ENCODE measurements around the gene PABPC1L. TPM values are rescaled to one million over a fixed set of nuclear protein-coding genes. Genes with fewer than 3 reads are reported as not detected.
A peak's percentile ranks its signal among the peaks of the same experiment; 100 is the strongest.

Gene PABPC1L
- total RNA-seq, 4 donors from 2014 or later = 2.2 to 13.5 (median 3.2) TPM

DNA sequence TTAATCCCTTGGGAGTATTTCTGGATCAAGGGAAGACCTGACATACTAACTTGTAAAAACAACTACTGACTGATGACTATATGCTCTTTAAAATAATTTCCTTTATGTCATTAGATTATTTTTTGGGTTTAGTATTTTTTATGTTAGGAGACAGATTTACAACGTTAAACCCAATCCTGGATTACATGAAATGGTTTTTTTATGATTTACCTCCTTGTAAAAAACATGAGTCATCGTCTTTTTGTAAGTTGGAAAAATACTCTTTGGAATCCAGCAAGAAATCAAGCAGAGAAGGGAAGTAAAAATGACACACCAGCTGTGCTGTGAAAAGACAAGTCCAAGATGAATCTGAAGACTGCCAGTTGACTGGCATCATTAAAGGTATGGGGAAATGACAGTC is 63.2 kb downstream of the PABPC1L start:
- H3K27ac ChIP-seq = no peak overlapping the region
- no peaks in the 10 kb centered on the region for H3K9me3 ChIP-seq
- H3K4me1 ChIP-seq = peaks cover 0 to 33% (median 0%) of the 10 kb centered on the region in 3 donors
- ATAC-seq = no peak
- no peaks in the 10 kb centered on the region for H3K27me3 ChIP-seq
- peaks cover 5 to 52% of the 10 kb centered on the region in 2 donors for H3K36me3 ChIP-seq
- H3K4me3 ChIP-seq = no peak overlapping the region
- TF ChIP-seq POLR2AphosphoS5 (IDR thresholded peaks at IDR 0.05) (no peak), POLR2A (IDR thresholded peaks at IDR 0.05) (no peak), EP300 (IDR thresholded peaks at IDR 0.05) (no peak)
- 63 to 71% methylated on average over 2 of the region's 2 CpGs for WGBS, 2 donors (ENCODE audit: low coverage in 1 of 2)

DNA sequence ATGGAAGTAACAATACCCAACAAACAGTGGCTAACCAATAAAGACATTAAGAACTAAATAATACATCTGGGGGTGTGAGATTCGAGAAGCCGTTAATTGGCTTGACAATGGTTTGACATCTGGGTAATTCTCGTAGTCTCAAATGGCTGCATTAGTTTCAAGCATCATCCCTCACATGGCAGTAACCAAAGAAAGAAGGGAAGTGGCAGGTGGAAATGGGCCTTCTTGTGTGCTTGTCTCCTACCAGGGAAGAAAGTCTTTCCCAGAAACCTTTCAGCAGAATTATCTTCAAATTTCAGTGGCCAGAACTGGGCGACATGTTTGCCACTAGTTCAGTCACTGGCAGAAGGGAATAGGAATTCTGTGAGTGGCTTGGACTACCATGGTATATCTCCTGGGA is 66.8 kb downstream of the PABPC1L start:
- no peak overlapping the region for H3K27ac ChIP-seq
- ATAC-seq = no peak
- no peaks in the 10 kb centered on the region for H3K27me3 ChIP-seq
- no peaks in the 10 kb centered on the region for H3K4me1 ChIP-seq
- WGBS, 2 donors (ENCODE audit: low coverage in 1 of 2) = 88 to 98% methylated on average over 4 of the region's 4 CpGs
- H3K9me3 ChIP-seq = no peaks in the 10 kb centered on the region
- H3K36me3 ChIP-seq = peaks cover 5 to 88% of the 10 kb centered on the region in 2 donors
- no peak for TF ChIP-seq POLR2AphosphoS5 (IDR thresholded peaks at IDR 0.05)
- no peak for TF ChIP-seq POLR2A (IDR thresholded peaks at IDR 0.05)
- TF ChIP-seq, protein P1, sequence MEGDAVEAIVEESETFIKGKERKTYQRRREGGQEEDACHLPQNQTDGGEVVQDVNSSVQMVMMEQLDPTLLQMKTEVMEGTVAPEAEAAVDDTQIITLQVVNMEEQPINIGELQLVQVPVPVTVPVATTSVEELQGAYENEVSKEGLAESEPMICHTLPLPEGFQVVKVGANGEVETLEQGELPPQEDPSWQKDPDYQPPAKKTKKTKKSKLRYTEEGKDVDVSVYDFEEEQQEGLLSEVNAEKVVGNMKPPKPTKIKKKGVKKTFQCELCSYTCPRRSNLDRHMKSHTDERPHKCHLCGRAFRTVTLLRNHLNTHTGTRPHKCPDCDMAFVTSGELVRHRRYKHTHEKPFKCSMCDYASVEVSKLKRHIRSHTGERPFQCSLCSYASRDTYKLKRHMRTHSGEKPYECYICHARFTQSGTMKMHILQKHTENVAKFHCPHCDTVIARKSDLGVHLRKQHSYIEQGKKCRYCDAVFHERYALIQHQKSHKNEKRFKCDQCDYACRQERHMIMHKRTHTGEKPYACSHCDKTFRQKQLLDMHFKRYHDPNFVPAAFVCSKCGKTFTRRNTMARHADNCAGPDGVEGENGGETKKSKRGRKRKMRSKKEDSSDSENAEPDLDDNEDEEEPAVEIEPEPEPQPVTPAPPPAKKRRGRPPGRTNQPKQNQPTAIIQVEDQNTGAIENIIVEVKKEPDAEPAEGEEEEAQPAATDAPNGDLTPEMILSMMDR (IDR thresholded peaks at IDR 0.05) = no peak
- TF ChIP-seq EP300 (IDR thresholded peaks at IDR 0.05) = no peak
- H3K4me3 ChIP-seq = no peak overlapping the region

DNA sequence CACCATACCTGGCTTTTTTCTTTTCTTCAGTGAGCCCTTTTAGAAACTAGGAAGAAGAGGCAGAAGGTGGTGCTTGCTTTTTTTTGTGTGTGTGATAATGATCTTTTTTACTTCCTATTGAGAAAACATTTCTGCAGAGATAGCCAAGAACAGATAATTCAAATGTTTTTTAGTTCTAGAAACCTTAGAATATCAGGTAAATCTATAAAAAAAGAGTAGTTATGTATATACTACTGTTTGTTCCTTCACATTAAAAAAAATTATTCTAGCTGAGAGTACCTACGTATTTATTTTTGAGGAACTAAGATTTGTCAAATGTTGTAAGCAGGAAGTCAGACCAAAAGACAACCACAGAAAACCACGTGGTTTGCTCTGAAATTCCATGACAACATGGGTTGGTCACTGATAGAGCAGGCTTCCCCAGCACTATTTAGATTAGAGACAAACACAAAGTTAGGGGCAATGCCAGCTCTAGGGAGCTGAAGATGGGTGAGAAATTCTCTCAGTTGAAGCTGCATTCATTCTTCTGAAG is 69.3 kb downstream of the PABPC1L start:
- TF ChIP-seq, protein P1 (IDR thresholded peaks at IDR 0.05) = no peak
- TF ChIP-seq POLR2A (IDR thresholded peaks at IDR 0.05) = no peak
- TF ChIP-seq POLR2AphosphoS5 (IDR thresholded peaks at IDR 0.05) = no peak
- no peak for TF ChIP-seq EP300 (IDR thresholded peaks at IDR 0.05)
- Histone ChIP-seq H3K4me1 (no peaks in the 10 kb centered on the region), H3K36me3 (peaks cover 5 to 84% of the 10 kb centered on the region in 2 donors), H3K4me3 (no peak overlapping the region), H3K27ac (peak overlapping the region in 1 of 4 donors; percentile 41), H3K9me3 (no peaks in the 10 kb centered on the region), H3K27me3 (no peaks in the 10 kb centered on the region)
- 49 to 73% methylated on average over 2 of the region's 2 CpGs for WGBS, 2 donors (ENCODE audit: low coverage in 1 of 2)
- no peak for ATAC-seq

DNA sequence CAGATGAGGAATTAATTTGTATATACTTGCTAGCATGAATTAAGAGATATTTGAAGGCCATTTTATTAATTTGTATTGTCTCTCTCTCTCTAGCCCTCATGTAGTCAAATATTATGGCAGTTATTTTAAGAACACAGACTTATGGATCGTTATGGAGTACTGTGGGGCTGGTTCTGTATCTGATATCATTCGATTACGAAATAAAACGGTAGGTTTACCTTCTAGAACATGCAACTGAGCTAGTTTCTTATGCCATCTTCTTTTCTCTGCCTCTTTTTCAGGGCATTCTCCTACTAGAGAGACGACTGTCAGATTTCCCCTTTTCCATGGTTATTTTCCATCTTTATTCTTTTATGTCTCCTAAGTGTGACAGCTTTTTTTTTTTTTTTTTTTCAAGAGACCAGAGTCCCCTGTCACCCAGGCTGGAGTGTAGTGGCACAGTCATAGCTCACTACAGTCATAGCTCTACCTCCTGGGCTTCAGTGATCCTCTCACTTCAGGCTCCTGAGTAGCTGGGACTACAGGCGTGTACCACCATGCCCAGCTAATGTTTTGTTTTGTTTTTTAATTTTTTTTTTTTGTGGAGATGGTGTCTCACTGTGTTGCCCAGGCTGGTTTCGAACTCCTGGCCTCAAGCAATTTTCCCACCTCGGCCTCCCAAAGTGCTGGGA is 72.0 kb downstream of the PABPC1L start:
- H3K4me3 ChIP-seq = no peak overlapping the region
- no peak overlapping the region for H3K27ac ChIP-seq
- H3K9me3 ChIP-seq = no peaks in the 10 kb centered on the region
- H3K27me3 ChIP-seq = no peaks in the 10 kb centered on the region
- TF ChIP-seq, protein P1 (IDR thresholded peaks at IDR 0.05) = no peak
- WGBS, 2 donors (ENCODE audit: low coverage in 1 of 2) = 95 to 97% methylated on average over 8 of the region's 8 CpGs
- H3K4me1 ChIP-seq = no peaks in the 10 kb centered on the region
- H3K36me3 ChIP-seq = peaks cover 0 to 83% of the 10 kb centered on the region in 2 donors
- ATAC-seq = no peak

DNA sequence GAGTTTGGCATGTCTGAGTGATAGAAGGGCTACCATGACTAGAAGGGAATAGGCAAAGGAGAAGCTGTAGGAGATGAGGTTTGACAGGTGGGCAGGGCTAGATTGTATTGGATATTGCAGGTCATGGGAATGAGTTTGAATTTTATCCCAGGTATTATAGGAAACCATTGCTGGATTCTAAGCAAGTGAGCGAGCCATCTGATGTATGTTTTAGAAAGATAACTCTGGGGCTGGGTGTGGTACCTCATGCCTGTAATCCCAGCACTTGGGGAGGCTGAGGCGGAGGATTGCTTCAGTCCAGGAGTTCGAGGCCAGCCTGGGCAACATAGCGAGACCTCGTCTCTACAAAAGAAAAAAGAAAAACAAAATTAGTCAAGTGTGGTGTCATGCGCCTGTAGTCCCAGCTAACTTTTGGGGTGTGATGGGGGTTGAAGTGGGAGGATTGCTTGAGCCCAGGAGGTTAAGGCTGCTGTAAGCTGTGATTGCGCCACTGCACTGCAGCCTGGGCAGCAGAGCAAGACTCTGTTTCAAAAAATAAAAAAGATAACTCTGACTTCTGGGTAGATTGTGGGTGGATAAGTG is 73.3 kb downstream of the PABPC1L start:
- no peak for ATAC-seq
- no peaks in the 10 kb centered on the region for H3K9me3 ChIP-seq
- H3K27ac ChIP-seq = no peak overlapping the region
- 93 to 95% methylated on average over 6 of the region's 7 CpGs for WGBS, 2 donors (ENCODE audit: low coverage in 1 of 2)
- H3K27me3 ChIP-seq = no peaks in the 10 kb centered on the region
- no peaks in the 10 kb centered on the region for H3K4me1 ChIP-seq
- TF ChIP-seq, protein P1 (IDR thresholded peaks at IDR 0.05) = no peak
- TF ChIP-seq EP300 (IDR thresholded peaks at IDR 0.05) (no peak), POLR2A (IDR thresholded peaks at IDR 0.05) (no peak), POLR2AphosphoS5 (IDR thresholded peaks at IDR 0.05) (no peak)
- peaks cover 0 to 87% of the 10 kb centered on the region in 2 donors for H3K36me3 ChIP-seq
- H3K4me3 ChIP-seq = no peak overlapping the region
